Upper lobe of left lung (tissue), 4 donors: ENCODE data around the gene VWA8.

Experiments
- EP300 ChIP-seq, 4 donors: sonication (generic); formaldehyde crosslinking; IDR thresholded peaks; one replicate each; pipeline ENCODE4 v1.5.1; 2017; ENCODE audit warnings: antibody characterized with exemption in 4 of 4, control low read depth in 2 of 4
- POLR2A ChIP-seq, 4 donors: fragments of 450-650 bp; IDR thresholded peaks; one replicate each; pipeline ENCODE4 v1.5.1; 2016 to 2017; ENCODE audit warnings: antibody characterized with exemption in 4 of 4, mild to moderate bottlenecking in 2 of 4
- TF ChIP-seq, protein P1 (sequence below), 6 experiments: fragments of 450-650 bp in 4 of 6; fragments of 200-600 bp in 2 of 6; sonication (generic) in 2 of 6; IDR thresholded peaks; one replicate each; pipeline ENCODE4 v1.5.1; 2016 to 2019; ENCODE audit warnings: antibody characterized with exemption in 6 of 6

DNA sequence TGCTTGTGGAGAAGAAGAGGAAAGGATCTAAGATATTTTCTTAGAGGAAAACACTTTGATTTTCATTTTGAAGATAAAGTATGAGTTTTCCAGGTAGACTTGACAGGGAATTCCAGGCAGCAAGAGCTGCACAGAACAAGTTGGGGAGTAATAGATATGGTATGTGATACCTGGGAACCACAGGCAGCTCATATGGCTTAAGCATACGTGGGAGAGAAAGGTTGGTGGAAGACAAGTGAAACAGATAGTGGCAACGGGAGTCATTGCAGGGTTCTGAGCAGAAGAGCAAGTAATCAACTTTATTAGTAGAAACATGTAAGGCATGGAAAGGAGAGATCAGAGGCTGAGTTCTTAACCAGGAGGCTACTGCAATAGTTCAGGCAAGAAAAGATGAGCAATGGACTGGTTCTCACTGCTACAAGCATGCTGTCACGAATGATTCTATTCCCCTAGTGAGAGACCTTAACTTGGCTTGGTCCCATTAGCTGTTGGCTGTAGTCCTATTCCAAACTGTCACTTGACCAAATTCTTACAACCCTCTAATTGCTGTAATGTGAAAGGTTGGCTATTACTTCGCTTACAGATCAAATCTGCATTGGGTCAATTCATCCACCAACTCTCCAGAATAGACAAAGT lies 217.9 kb downstream of the VWA8 start:
- TF ChIP-seq, protein P1, sequence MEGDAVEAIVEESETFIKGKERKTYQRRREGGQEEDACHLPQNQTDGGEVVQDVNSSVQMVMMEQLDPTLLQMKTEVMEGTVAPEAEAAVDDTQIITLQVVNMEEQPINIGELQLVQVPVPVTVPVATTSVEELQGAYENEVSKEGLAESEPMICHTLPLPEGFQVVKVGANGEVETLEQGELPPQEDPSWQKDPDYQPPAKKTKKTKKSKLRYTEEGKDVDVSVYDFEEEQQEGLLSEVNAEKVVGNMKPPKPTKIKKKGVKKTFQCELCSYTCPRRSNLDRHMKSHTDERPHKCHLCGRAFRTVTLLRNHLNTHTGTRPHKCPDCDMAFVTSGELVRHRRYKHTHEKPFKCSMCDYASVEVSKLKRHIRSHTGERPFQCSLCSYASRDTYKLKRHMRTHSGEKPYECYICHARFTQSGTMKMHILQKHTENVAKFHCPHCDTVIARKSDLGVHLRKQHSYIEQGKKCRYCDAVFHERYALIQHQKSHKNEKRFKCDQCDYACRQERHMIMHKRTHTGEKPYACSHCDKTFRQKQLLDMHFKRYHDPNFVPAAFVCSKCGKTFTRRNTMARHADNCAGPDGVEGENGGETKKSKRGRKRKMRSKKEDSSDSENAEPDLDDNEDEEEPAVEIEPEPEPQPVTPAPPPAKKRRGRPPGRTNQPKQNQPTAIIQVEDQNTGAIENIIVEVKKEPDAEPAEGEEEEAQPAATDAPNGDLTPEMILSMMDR (IDR thresholded peaks at IDR 0.05): no peak
- no peak for TF ChIP-seq POLR2A (IDR thresholded peaks at IDR 0.05)
- TF ChIP-seq EP300 (IDR thresholded peaks at IDR 0.05): no peak
